Activated naive CD4-positive, alpha-beta T cell (primary cell): ENCODE measurements around the gene CBFB.
"Not testable (repeated sequence)": the region's sequence is repeated elsewhere in the genome, so short reads cannot be mapped to it uniquely, and the experiment has no call there.

ENCODE experiments used
- DNase-seq, 4 experiments: peaks; one replicate each; lab custom pipeline; 2025; lab: John Stamatoyannopoulos, UW

Gene CBFB

DNA sequence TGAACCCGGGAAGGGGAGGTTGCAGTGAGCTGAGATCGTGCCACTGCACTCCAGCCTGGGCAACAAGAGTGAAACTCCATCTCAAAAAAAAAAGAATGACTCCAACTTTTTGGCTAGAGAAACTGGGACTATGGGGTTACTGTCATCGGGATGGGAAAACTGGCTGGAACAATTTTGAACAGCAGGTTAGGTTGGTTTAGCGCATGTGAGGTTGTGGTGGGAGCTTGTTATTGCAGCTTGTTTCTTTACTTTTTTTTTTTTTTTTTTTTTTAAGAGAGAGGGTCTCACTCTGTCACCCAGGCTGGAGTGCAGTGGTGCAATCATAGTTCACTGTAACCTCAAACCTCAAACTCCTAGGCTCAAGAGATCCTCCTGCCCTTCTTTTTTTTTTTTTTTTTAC is 12.6 kb downstream of the CBFB start:
- not testable (repeated sequence) for DNase-seq

DNA sequence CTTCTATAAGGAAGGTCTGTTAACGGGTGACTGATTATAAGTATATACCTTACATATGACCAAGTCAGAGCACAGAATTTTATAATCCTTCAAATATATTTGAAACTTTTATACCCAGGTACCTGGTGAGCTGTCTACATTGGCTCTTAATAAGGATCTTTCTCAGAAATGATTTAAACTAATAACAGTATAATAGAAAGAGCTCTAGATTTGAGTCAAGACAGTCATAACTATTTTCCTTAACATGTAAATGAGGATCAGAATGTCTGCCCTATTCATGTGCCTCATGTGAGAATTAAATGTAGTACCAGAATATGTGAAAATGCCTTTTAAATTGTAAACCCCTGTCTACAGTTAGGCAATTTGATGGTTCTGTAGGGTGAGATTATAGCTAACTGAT is 14.5 kb downstream of the CBFB start:
- no peak for DNase-seq

DNA sequence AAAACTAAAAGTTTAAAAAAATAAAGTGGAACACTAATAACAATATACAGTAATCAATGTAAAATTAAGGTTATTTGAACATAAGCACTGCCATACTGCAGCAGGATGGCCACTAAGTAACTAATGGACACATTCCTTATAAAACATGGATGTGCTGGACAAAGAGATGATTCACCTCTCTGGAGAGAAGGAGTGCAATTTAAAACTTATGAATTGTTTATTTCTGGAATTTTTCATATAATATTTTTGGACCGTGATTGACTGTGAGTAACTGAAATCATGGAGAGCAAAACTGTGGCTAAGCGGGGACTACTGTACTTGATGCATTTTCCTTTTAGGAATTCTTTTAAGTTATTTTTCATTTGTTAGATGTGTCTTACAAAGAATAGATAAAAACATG is 21.8 kb downstream of the CBFB start:
- no peak for DNase-seq

DNA sequence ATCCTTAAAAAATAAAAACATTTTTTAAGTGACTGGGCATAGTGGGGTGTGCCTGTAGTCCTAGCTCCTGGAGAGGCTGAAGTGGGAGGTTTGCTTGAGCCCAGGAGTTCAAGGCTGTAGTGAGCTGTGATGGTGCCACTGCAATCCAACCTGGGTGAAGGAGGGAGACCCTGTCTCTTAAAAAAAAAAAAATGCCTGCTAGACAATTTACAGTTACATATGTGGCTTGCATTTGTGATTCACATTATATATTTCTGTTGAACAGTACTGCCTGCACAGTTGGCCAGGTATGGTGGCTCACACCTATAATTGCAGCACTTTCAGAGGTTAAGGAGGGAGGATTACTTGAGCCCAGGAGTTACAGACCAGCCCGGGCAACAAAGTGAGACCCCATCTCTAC is 23.4 kb downstream of the CBFB start:
- no peak for DNase-seq

DNA sequence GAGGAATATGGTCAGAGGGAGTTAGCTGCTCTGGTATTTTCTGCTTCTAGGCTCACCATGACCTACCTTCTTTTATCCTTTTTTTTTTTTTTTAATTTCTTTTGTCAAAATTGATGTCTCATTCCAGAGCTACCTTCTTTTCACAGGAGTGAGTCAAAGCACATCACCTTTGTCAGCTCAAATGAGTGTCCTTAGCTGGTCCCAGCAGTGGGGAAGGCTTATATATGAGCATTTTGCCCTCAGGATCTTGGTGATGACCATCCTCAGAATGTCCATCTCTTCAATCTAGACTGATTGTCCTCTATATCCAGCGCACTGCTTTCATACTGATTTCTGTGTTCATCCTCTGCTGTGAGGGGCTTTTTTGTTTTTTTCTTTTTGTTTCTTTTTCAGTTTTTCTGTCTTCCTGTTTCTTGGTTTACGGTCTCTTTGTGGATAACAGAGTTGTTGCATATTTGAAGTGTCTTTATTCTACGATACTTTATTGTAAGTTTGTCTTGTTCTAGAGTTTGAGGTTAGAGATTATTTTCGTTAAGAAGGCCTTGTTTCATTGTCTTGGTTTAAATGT is 24.9 kb downstream of the CBFB start:
- no peak for DNase-seq

DNA sequence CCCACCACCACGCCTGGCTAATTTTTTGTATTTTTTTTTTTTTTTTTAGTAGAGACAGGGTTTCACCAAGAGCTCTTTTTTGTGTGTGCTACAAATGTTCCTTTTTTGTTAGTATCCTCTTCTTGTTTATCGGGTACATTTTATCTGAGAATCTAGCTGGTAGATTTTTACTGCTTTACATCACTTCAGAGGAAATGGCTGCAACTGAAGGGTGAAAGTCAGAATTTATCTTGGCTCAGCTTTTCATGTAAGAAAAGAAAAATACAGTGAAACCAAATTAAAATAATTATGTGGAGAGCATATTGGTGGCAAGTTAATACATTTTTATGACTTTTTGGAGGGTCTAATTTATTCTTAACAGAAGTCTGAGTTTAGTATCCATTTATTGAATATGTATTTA is 26.0 kb downstream of the CBFB start:
- no peak for DNase-seq

DNA sequence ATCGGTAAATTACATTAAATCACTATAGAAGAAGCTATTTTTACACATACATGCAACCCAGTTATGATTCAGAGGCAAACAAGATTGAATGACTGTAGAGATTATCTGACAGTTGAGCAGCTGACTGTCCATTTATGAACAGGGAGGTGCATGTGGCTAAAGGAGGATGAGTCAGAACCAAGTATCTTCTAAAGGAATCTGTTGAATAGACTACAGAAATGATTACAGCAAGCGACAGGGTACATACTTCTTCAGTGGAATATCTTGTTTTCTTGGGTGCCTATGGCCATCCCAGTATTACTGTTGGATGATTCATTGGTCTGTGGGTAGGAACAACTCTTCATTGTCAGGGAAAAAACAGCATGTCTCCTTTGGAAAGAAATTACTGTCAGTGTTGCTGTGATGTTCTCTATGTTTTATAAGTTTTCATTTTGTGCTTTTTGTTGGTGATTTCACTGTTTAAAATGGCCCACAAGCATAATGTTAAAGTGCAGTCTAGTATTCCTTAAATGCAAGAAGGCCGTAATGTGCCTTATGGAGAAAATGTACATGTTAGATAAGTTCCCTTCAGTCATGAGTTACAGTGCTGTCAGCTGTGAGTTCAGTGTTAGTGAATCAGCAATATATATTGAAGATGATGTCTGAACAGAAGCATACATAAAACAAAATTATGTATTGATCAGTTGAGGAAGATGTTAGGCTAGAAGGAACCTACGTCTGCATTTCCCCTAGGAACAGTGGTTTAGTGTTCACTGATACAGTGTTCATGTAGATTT is 27.0 kb downstream of the CBFB start:
- no peak for DNase-seq

DNA sequence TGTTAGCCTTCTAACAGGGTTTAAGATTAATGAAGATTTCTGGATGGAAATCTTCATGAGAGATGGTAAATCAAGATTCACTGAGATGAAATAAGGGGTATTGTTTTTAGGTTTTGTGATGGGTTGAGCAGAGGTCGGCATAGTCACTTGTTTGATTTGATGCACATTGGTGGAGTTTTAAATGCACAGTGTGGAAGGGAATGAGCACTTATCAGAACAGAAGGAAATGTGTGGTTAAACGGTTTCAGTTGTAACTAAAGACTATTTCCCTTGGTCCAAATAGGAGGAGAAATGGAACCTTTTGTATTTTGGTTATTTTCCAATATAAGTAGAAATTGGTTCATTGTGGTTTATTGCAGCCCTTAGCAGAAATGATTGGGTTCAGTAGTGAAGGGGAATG is 34.1 kb downstream of the CBFB start:
- no peak for DNase-seq

DNA sequence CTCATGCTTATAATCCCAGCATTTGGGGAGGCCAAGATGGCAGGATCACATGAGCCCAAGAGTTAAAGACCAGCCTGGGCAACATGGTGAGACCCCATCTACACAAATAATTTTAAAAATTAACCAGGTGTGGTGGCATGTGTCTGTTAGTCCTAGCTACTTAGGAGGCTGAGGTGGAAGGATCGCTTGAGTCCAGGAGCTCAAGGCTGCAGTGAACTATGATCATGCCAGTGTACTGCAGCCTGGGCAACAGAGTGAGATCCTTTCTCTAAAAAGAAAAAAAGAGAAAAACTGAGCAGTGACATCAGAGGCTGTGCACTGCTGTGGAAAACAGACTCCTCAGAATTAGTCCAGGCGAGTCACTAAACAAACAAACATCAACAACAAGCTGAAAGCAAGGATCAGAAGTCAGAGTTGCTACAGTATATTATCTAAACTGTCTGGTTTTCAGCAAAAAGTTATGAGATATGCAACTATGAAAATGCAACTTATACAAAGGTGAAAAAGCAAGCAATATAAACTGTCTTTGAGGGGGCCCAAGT is 39.3 kb downstream of the CBFB start:
- DNase-seq = no peak

DNA sequence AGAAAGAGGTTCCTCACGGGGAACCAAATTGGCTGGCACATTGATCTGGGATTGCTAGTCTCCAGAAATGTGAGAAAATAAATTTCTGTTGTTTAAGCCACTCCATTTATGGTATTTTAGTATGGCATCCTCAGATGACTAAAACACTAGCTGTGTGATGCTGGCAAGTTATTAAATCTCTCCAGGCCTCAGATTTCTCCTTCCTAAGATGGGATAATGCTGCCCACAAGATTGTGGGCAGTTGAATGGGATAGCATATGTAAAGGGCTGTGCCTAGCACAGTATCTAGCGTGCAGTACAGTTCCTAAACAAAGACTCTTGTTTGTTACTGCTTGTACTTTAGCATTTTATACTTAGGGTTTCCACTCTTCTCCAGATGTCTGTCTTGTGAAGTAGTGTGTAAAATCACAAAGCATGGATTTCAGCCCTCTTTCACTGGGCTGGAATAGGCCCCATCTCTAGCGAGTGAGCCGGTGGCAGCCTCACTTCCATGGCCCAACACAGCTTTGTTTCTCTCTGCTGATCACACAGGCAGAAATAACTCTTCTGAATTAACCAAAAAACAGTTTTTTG is 42.6 kb downstream of the CBFB start:
- no peak for DNase-seq

DNA sequence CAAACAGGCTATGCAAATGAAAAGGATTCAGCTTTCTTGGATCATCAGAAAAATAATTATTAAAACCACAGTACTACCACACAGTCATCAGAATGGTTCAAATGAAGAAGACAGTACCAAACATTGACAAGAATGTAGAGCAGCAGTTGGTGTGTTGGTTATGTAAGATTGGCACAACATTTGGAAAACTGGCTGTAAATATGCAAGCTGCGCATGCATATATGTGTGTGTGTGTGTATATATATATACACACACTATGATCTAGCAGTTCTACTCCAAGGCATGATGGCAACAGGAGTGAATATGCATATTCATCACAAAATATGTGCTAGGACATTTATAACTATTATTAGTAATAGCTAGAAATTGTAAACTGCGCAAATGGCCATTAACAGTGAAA is 46.4 kb downstream of the CBFB start:
- no peak for DNase-seq

DNA sequence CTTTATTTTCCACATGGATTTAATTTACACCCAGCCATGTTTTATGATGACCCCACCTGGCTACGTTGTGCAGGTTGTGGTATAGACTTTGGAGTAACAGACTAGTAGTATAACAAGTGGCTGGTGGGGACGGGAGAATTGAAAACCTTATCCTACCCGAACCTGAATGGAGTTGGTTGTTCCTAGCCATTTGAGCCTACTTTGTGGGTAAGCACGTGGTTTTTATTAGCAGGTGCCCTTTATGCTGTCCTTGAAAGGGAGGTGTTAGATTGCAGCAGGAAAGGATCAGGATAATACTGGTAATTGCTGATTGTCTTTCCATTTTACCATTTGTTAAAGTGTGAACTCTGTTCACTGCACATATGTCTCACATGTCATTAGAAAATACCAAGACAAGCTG is 48.9 kb downstream of the CBFB start:
- DNase-seq = no peak

DNA sequence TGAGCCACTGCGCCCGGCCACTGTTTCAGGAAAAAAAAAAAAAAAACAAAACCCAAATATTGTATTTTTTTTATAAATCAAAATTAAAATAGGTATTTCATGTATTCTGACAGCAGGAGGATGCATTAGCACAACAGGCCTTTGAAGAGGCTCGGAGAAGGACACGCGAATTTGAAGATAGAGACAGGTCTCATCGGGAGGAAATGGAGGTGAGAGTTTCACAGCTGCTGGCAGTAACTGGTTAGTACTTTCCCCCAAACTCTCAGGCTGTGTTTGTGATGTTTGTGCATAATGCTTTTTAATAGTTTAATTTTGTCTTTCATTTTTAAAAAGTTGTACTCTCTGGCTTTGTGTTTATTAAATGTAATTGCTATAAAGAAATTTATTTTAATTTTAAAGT is 53.2 kb downstream of the CBFB start:
- DNase-seq = no peak

DNA sequence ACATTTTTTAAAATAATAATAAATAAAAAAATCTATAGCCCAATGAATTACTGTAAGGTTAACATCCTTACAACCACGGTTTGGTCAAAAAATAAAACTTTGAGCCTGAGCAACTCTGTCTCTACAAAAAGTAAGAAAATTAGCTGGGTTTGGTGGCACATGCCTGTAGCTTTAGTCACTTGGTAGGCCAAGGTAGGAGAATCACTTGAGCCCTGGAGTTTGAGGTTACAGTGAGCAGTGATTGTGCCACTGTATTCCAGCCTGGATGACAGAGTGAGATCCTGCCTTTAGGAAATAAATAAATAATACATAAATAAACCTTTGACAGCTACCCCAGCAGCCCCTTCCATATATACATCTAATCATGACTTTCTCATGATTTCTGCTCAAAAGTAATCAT is 53.9 kb downstream of the CBFB start:
- no peak for DNase-seq

DNA sequence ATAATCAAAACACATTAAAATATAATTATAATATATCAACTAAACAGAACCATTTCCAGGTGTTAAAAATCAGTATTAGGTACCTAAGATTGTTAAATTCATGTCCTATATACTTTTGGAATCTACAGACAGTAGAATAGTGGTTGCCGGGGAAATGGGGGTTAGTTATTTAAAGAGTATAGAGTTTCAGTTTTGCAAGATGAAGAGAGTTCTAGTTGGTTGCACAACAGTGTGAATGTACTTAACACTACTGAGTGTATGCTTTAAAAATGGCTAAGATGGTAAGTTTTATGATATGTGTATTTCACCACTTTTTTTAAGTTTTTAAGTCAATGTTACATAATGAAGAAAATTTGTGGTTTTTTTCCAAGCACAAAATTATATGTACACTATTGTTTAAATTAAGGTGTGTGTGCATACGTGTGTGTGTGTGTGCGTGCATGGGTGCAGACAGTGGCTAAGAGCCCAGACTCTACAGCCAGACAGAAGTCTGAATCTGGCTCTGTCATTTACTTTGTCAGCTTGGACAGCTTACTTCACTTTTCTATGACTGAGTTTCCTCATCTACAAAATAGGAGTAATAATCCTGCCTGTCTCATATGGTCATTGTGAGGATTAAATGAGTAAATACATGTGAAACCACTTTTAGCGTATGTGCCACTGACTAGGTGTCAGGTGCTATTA is 55.5 kb downstream of the CBFB start:
- no peak for DNase-seq

DNA sequence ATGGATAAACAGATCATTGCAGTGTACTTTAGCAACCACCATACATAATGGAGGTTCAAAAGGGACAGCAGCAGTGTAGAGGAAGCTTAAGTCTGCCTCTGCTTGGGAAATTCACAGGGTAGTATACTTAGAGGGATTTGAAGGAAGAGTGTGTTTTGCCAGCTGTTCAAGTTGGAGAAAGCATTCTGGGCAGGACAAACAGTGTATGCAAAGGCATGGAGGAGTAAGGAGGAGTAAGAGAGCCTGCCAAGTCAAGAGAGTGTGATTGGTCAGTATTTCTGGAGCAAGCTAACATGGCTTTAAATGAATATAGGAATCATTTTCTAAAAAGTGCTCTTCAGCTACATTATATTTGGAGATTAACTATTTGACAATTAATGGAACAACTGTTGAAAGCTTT is 57.9 kb downstream of the CBFB start:
- DNase-seq = no peak

DNA sequence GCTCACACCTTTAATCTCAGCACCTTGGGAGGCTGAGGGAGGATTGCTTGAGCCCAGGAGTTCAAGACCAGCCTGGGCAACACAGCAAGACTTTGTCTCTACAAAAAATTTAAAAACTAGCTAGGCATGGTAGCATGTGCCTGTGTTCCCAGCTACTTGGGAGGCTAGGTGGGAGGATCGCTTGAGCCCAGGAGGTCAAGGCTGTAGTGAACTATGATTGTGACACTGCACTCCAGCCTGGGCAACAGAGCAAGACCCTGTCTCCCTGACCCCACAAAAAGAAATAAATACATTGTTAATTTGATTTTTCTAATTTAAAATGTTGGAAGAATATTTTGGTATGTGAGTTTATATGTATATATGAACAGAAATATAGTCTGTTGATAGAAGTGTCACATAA is 58.3 kb downstream of the CBFB start:
- DNase-seq = no peak

DNA sequence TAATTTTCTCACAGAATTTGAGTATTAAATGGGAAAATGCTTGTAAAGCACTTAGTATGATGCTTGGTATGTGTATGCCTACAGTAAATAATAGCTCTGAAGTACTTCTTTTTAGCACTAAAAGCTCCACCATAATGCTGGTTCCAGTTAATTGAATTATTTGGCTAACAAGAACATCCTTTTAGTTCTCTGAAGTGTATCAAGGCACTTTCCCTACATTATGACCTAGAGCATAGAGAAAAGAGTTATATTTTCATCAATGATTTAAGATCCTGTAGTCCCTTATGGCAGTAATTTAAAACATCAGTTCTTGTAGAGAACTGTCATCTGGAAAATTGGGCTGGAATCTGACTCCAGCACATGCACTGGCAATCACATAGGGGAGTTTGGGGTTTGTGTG is 58.9 kb downstream of the CBFB start:
- no peak for DNase-seq

DNA sequence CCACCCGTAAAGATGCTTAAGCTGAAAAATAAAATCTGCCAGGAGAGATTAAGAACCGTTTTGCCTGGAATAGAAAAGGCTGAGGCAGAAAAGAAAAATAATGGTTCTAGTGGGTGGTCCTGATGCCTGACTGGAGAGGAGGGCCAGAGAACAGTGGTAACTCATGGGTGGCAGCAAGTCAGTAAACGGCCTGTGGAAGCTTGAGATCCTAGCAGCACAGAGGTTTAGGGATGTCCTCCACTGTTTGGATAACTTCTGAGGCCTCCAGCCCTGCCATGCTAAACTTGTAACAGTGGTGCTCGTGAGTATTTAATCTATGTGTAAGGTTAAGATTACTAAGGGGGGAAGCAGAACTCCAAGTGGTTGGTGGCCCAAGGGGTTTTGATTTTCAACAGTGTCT is 59.6 kb downstream of the CBFB start:
- no peak for DNase-seq

DNA sequence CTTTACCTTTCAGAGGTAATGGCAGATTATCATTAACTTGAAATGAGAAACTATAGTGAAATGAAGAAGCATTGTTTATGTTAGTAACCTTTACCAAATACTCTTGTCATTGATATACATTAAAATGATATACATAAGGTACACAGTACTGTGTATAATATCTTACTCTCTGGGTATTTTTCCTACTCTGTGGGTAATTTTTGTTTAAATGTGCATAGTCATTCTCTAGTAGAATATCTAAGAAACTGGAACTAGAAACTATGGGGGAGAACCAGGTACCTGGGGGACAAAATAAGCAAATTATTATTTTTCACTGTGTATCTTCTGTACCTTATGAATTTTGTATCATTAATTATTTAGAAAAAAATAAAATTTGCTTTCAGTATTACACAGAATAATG is 60.2 kb downstream of the CBFB start:
- no peak for DNase-seq

DNA sequence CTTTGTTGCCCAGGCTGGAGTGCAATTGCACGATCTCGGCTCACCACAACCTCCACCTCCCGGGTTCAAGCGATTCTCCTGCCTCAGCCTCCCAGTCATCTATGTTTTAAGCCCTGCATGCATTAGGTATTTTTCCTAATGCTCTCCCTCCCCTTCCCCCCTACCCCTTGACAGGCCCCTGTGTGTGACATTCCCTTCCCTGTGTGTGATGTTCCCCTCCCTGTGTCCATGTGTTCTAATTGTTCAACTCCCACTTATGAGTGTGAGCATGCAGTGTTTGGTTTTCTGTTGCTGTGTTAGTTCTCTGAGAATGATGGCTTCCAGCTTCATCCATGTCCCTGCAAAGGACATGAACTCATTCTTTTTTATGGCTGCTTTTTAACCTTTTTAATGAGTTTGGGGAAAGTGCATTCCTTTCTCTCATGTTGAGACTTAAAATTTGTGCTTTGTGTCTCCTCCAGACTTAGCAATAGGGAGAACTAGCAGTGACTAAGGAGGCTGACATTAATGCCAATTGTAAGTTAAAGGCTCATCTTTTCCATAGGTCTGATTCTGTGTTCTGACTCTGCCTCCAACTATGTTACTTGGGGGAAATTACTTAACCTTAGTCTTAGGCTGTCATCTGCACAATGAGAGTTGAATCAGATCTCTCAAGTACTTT is 63.1 kb downstream of the CBFB start:
- DNase-seq = no peak

DNA sequence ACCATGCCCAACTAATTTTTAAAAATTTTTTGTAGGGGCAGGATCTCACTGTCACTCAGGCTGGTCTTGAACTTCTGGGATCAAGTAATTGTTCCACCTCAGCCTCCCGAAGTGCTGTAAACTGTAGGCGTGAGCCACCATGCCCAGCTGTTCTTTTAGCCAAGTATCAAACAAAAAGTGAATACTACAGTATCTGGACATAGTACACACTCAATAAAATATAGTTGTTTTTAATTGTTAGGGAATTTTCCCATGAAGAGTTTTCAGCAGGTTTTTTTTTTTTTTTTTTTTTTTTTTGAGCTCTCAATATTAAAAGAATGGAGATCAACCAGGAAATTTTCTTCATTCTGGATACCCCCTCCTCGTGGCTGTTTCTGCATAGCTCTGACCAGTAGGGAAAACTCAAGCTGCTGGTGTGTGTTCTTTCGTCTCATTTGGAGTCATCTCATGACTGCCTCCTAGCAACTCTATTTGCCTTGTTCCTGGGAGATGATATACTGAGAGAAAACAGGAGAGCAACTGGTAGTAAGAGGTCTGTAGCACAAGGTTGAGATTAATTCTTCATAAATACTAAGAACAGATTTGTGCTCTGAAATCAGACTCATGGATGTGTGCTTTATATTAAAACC is 64.3 kb downstream of the CBFB start:
- no peak for DNase-seq
